RWPE1 (cell line): Measurements from ENCODE around the gene OST4.

ENCODE experiments used
- CTCF ChIA-PET: fragments of 350-600 bp; sonication (Branson Sonifier 250); formaldehyde crosslinking; extraction: SDS; loops from one replicate; lab custom pipeline; 2021; lab: Yijun Ruan, JAX
- POLR2A ChIA-PET: fragments of 400-600 bp; formaldehyde crosslinking; extraction: SDS; loops from one replicate; lab custom pipeline; 2020; ENCODE audit warnings: antibody characterized with exemption; ENCODE audit not compliant: low non-redundant PET; lab: Yijun Ruan, JAX
- DNase-seq: peaks from one replicate; pipeline ENCODE4 v3.0.0; 2012; ENCODE audit warnings: low spot score
- H3K27ac ChIP-seq: fragments of 450-650 bp; 2 replicates; pipeline ENCODE4 v1.5.1; 2017
- CTCF ChIP-seq: fragments of 450-650 bp; conservative IDR thresholded peaks from 2 replicates; pipeline ENCODE4 v1.5.1; 2017; ENCODE audit warnings: low read depth, mild to moderate bottlenecking

Gene OST4

GRCh38 chr2:27033253-27033852 lies 38.1 kb downstream of the OST4 start:
- peak overlapping the region; percentile 67 for H3K27ac ChIP-seq
- no peak for TF ChIP-seq CTCF
- no peak for DNase-seq
- CTCF ChIA-PET, result interaction anchor here (0.9 to 2.3 kb wide), 4 partner anchors 16 to 187 kb away, joined by 3 to 5 read pairs (median 4); no protein-coding TSS in a partner anchor
- POLR2A ChIA-PET, result interaction anchor here (0.6 to 0.8 kb wide), 2 partner anchors 11 to 18 kb away, joined by 3 read pairs; partner anchors contain the start of gene AGBL5

DNA sequence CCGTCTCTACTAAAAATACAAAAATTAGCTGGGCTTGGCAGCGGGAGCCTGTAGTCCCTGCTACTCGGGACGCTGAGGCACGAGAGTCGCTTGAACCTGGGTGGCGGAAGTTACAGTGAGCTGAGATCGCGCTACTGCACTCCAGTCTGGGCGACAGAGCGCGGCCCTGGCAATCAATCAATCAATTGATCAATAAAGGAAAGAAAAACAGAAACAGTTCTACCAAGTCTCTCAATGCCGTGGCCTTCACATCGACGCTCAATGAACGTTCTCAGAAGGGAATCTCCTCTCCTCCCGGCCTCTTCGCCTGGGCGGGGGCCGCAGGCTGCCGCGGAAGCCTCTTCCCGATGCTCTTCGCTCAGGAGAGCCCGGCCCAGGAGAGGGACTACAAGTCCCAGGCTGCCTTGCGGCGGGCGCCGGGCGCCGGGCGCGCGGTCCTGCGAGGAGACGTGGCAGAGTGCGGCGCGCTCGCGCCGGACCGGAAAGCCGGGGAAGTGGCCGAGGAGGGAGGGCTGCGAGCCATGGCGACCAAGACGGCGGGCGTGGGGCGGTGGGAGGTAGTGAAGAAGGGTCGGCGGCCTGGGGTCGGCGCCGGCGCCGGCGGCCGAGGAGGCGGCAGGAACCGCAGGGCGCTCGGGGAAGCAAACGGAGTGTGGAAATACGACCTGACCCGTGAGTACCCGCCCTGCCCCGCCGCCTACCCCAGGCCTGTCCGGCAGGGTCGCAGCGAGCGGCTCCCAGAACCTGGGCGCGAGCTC lies 38.8 kb downstream of the OST4 start, which contains the start of gene TMEM214:
TMEM214 (plus strand) TSS at position 471 of the 758 bp plus-strand sequence; CDS start at position 522, 51 bp downstream.
- peak within 1 kb of the TSS; percentile 67 for H3K27ac ChIP-seq
- POLR2A ChIA-PET, result interaction anchor here (0.8 to 0.9 kb wide), 2 partner anchors 19 kb away, joined by 3 read pairs; partner anchors contain the start of gene AGBL5
- no peak for TF ChIP-seq CTCF
- peak; percentile 92 for DNase-seq
- CTCF ChIA-PET, result interaction anchor here (2.3 kb wide), 1 partner anchor 16 kb away, joined by 5 read pairs; no protein-coding TSS in a partner anchor

DNA sequence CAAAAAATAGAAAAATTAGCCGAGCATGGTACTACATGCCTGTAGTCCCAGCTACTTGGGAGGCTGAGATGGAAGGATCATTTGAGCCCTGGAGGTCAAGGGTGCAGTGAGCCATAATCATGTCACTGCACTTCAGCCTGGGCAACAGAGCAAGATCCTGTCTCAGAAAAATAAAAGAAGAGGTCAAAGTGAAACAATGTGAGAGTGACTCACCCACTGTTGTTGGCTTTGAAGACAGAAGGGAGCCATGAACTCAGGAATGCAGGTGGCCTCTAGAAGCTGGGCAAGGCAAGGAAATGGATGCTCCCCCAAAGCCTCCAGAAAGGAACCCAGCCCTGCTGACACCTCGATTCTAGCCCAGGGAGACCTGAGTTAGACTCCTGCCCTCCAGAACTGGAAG lies 42.4 kb downstream of the OST4 start:
- TF ChIP-seq CTCF, result no peak
- ChIA-PET CTCF (interaction anchor here (1.0 kb wide), 1 partner anchor 183 kb away, joined by 9 read pairs; no protein-coding TSS in a partner anchor), POLR2A (no interaction called here)
- DNase-seq, result no peak
- H3K27ac ChIP-seq, result no peak overlapping the region

GRCh38 chr2:27027211-27027651 lies 44.2 kb downstream of the OST4 start:
- no peak overlapping the region for H3K27ac ChIP-seq
- DNase-seq, result no peak
- TF ChIP-seq CTCF, result no peak
- ChIA-PET CTCF (interaction anchor here (0.6 to 1.4 kb wide), 2 partner anchors 66 to 671 kb away, joined by 4 to 5 read pairs; no protein-coding TSS in a partner anchor), POLR2A (interaction anchor here (0.5 kb wide), 1 partner anchor 21 kb away, joined by 6 read pairs; no protein-coding TSS in a partner anchor)

DNA sequence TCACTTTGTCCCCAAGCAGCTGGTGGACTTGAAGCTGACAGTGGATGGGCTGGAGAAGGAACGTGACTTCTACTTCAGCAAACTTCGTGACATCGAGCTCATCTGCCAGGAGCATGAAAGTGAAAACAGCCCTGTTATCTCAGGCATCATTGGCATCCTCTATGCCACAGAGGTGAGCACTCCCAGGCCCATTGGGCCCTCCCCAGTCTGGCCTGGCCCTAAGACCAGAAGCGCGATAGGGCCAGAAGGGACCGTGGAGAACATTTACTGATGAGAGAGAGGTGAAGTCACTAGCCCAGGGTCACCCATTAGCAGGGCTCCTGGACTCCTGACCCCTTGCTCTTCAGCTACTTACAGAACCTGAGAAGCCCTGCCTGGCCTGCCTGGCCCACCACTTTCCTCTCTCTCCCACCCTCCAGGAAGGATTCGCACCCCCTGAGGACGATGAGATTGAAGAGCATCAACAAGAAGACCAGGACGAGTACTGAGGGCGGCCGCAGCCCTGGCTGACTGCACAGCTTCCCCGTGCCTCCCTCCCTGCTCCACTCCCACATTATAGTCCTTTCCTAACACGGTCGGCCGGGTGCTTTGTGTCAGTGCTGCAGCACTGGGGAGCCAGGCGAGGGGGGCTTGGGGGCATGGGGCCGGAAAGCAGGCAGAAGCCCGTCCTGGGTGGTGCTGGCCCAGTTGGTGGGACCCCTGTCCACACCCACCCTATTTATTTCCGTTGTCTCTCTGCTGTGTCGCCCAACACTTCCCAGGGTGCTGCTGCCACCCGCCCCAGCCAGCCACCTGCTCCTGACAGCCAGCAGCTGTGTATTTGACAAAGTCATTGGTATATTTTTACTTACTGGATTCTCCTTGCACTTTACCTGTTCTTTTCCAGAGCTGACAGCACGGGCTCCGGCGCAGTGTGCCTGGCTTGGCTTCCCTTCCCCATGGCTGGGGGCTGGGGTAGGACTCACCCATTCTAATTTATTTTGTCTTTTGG lies 45.3 kb downstream of the OST4 start:
- ChIA-PET POLR2A (no interaction called here), CTCF (interaction anchor here (0.6 to 1.5 kb wide), 4 partner anchors 9 to 672 kb away, joined by 4 to 10 read pairs (median 6); no protein-coding TSS in a partner anchor)
- no peak for DNase-seq
- no peak for TF ChIP-seq CTCF
- H3K27ac ChIP-seq, result no peak overlapping the region
